K562 (cell line): ENCODE data around the gene TAF10. TPM values are rescaled to one million over a fixed set of nuclear protein-coding genes. Genes with fewer than 3 reads are reported as not detected.

Source experiments
- CBX2 ChIP-seq: fragments of 200-600 bp; sonication (generic); IDR thresholded peaks from one replicate; pipeline ENCODE4 v1.6.1; 2012; ENCODE audit warnings: mild to moderate bottlenecking, low read length, inconsistent platforms; ENCODE audit not compliant: insufficient read depth, poor library complexity, severe bottlenecking
- CREB1 ChIP-seq, 2 experiments: sonication (generic) in 1 of 2; formaldehyde crosslinking in 1 of 2; IDR thresholded peaks; 2 replicates each; pipeline versions ENCODE4 v1.6.1 to v1.8.0; 2012 to 2022; ENCODE audit warnings: inconsistent platforms in 1 of 2, mild to moderate bottlenecking in 1 of 2, missing genetic modification reagents in 1 of 2, moderate library complexity in 1 of 2
- EZH2 ChIP-seq: IDR thresholded peaks from 2 replicates; pipeline ENCODE4 v1.6.1; 2012; ENCODE audit warnings: low read depth, mild to moderate bottlenecking, inconsistent platforms, low read length, borderline replicate concordance
- FOXK1 ChIP-seq: sonication (generic); formaldehyde crosslinking; IDR thresholded peaks from 2 replicates; pipeline ENCODE4 v1.8.0; 2022; ENCODE audit warnings: missing genetic modification reagents, mild to moderate bottlenecking, borderline replicate concordance
- FOXK2 ChIP-seq, 2 experiments: fragments of 450-650 bp; IDR thresholded peaks in 1 of 2; conservative IDR thresholded peaks in 1 of 2; 2 replicates each; pipeline ENCODE4 v1.6.1; 2016; ENCODE audit warnings: low read depth in 2 of 2, mild to moderate bottlenecking in 1 of 2
- GMEB1 ChIP-seq: fragments of 250-450 bp; sonication (Bioruptor Pico); IDR thresholded peaks from 2 replicates; pipeline ENCODE4 v1.4.0; 2020; ENCODE audit warnings: mild to moderate bottlenecking
- NCOA1 ChIP-seq: fragments of 450-650 bp; IDR thresholded peaks from 2 replicates; pipeline ENCODE4 v1.6.1; 2016; ENCODE audit warnings: low read depth
- NFE2L1 ChIP-seq: fragments of 450-650 bp; IDR thresholded peaks from 2 replicates; pipeline ENCODE4 v1.6.1; 2016; ENCODE audit warnings: missing genetic modification characterization, low read depth, mild to moderate bottlenecking, missing compliant biosample characterization, moderate library complexity, borderline replicate concordance
- PHTF2 ChIP-seq: fragments of 250-450 bp; sonication (Bioruptor Pico); IDR thresholded peaks from 2 replicates; pipeline ENCODE4 v1.5.0; 2021; ENCODE audit warnings: mild to moderate bottlenecking
- RAD21 ChIP-seq, 2 experiments: fragments of 250-450 bp in 1 of 2; fragments of 450-650 bp in 1 of 2; sonication (Bioruptor Pico) in 1 of 2; formaldehyde crosslinking in 1 of 2; IDR thresholded peaks in 1 of 2; conservative IDR thresholded peaks in 1 of 2; 2 replicates each; pipeline versions ENCODE4 v1.4.0 to v1.8.0; 2020 to 2022; ENCODE audit warnings: mild to moderate bottlenecking in 2 of 2, moderate library complexity in 1 of 2
- RAD51 ChIP-seq: fragments of 450-650 bp; IDR thresholded peaks from 2 replicates; pipeline ENCODE4 v1.7.1; 2016; ENCODE audit warnings: low read depth, mild to moderate bottlenecking, borderline replicate concordance
- RFX5 ChIP-seq: IDR thresholded peaks from 2 replicates; pipeline ENCODE4 v1.6.1; 2011; ENCODE audit warnings: low read depth, mild to moderate bottlenecking, improper control_type of control experiment, low read length
- SMARCA4 ChIP-seq: fragments of 450-650 bp; IDR thresholded peaks from 2 replicates; pipeline ENCODE4 v1.6.1; 2016
- SMARCA5 ChIP-seq: fragments of 450-650 bp; IDR thresholded peaks from 2 replicates; pipeline ENCODE4 v1.6.1; 2016
- SREBF1 ChIP-seq: fragments of 150-350 bp; IDR thresholded peaks from 2 replicates; pipeline ENCODE4 v1.6.1; 2014; ENCODE audit warnings: antibody characterized with exemption, low read depth, low read length, borderline replicate concordance
- ZBTB17 ChIP-seq: fragments of 450-650 bp; formaldehyde crosslinking; IDR thresholded peaks from 2 replicates; pipeline ENCODE4 v1.4.0; 2020; ENCODE audit warnings: mild to moderate bottlenecking
- ZNF143 ChIP-seq: sonication (generic); formaldehyde crosslinking; IDR thresholded peaks from 2 replicates; pipeline ENCODE4 v1.9.0; 2022; ENCODE audit warnings: mild to moderate bottlenecking, missing genetic modification reagents
- ZNF764 ChIP-seq: fragments of 250-450 bp; sonication (Bioruptor Pico); IDR thresholded peaks from 2 replicates; pipeline ENCODE4 v1.4.0; 2020; ENCODE audit warnings: low read depth, mild to moderate bottlenecking, moderate library complexity
- polyA plus RNA-seq, 8 experiments: library from polyadenylated mRNA; depleted of rRNA in 4 of 8; stranded (reverse) in 5 of 8; unstranded in 3 of 8; fragments of >200 nt; fragmentation: Nextera tagmentation in 2 of 8; fragmentation: Illumina TruSeq in 1 of 8; extraction: Ambion mirVana in 2 of 8; extraction: Trizol in 1 of 8; gene quantifications; 2 replicates each; pipeline versions ENCODE4 v1.2.1 to v1.2.3, GENCODE V29; 2011 to 2014; ENCODE audit warnings: inconsistent platforms in 1 of 8, missing spikeins in 1 of 8
- total RNA-seq, 7 experiments: library from RNA; depleted of rRNA in 6 of 7; stranded (reverse); fragments of >200 nt in 6 of 7; fragmentation: Illumina TruSeq in 2 of 7; extraction: Trizol in 2 of 7; gene quantifications; 2 replicates each; pipeline versions ENCODE4 v1.2.1 to v1.2.3, GENCODE V29; 2011 to 2021; ENCODE audit warnings: low replicate concordance in 1 of 7
- TF ChIP-seq, protein P1 (sequence below), 2 experiments: fragments of 200-800 bp in 1 of 2; sonication (Bioruptor generic) in 1 of 2; sonication (generic) in 1 of 2; formaldehyde crosslinking in 1 of 2; IDR thresholded peaks in 1 of 2; conservative IDR thresholded peaks in 1 of 2; 2 replicates each; pipeline versions ENCODE4 v1.5.0 to v1.6.1; 2016 to 2020; ENCODE audit warnings: missing compliant biosample characterization in 1 of 2, missing genetic modification characterization in 1 of 2, missing genetic modification reagents in 1 of 2
- TF ChIP-seq, protein P2 (sequence below): fragments of 200-800 bp; sonication (Bioruptor generic); IDR thresholded peaks from 2 replicates; pipeline ENCODE4 v1.6.1; 2017; ENCODE audit warnings: missing genetic modification characterization, missing compliant biosample characterization
- TF ChIP-seq, protein P3 (sequence below): fragments of 450-650 bp; formaldehyde crosslinking; IDR thresholded peaks from 2 replicates; pipeline ENCODE4 v1.4.0; 2022; ENCODE audit warnings: mild to moderate bottlenecking, moderate library complexity

TAF10 gene
- total and polyA plus RNA-seq, 9 of the 15 experiments (the other 6 are each of a cell fraction or from before 2014, with no cell fraction given) = 19.5 to 197 (median 121) TPM

DNA sequence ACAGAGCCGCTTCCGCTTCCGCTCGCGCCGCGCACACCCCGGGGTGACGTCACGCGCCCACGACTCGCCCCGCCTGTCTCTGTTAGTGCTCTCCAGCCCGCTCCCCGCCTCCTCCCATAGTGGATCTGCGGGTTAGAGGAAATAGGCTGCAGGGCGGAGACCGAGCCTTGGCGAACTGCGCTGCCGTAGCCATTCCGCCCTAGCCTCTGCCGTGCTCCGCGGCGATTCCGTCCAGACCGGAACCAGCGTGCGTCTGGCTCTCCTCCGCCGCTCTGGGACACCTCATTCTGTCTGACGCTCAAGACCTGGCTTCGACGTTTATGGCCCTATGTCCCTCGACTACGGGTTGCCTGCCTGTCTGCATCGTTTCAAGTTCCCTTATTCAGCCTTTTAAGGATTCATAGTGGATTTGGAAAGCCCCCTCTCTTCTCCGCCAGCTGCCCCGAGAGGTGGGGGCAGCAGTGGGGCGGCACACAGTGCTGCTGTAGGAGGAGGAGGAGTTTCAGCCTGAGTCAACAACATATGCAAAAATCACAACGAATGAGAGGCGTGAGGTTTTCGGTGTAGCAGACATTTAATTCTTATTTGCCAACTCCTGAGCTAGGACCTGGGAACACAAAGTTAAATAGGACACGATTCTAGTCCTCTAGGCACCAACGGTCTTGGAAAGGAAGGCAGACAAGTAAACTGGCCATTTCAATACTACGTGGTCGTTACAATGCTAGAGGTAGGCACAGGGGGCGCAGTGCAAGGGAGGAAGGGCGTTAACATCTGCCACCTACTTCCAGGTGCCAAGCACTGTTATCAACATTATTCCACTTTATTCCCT, at the start of gene TAF10 (continued):
- TF ChIP-seq, protein P1, sequence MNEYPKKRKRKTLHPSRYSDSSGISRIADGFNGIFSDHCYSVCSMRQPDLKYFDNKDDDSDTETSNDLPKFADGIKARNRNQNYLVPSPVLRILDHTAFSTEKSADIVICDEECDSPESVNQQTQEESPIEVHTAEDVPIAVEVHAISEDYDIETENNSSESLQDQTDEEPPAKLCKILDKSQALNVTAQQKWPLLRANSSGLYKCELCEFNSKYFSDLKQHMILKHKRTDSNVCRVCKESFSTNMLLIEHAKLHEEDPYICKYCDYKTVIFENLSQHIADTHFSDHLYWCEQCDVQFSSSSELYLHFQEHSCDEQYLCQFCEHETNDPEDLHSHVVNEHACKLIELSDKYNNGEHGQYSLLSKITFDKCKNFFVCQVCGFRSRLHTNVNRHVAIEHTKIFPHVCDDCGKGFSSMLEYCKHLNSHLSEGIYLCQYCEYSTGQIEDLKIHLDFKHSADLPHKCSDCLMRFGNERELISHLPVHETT (CRISPR knock-in tag; conservative IDR thresholded peaks at IDR 0.05 in 1 of 2, IDR thresholded peaks at IDR 0.05 in 1 of 2) = peak in 1 of 2 experiments; percentile 91; a peak in 2 of 4 replicates
- TF ChIP-seq, protein P2, sequence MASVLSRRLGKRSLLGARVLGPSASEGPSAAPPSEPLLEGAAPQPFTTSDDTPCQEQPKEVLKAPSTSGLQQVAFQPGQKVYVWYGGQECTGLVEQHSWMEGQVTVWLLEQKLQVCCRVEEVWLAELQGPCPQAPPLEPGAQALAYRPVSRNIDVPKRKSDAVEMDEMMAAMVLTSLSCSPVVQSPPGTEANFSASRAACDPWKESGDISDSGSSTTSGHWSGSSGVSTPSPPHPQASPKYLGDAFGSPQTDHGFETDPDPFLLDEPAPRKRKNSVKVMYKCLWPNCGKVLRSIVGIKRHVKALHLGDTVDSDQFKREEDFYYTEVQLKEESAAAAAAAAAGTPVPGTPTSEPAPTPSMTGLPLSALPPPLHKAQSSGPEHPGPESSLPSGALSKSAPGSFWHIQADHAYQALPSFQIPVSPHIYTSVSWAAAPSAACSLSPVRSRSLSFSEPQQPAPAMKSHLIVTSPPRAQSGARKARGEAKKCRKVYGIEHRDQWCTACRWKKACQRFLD (CRISPR knock-in tag) = no peak; the same call in 1 of the 2 replicates
- TF ChIP-seq PHTF2 (CRISPR knock-in tag) = peak; percentile 72; the same call in 1 of the 2 replicates
- peak; percentile 52; the same call in 1 of the 2 replicates for TF ChIP-seq GMEB1 (CRISPR knock-in tag)
- TF ChIP-seq SMARCA4 = peak; percentile 53
- peak; percentile 82 for TF ChIP-seq FOXK1
- TF ChIP-seq FOXK2 (conservative IDR thresholded peaks at IDR 0.05 in 1 of 2, IDR thresholded peaks at IDR 0.05 in 1 of 2; ENCODE audit: low read depth in 2 of 2) = peak in 1 of 2 experiments; percentile 53; a peak in 3 of 4 replicates
- TF ChIP-seq ZNF143 (CRISPR knock-in tag) = 0 out of 2 replicates have a peak, but pooled peaks have one; percentile 47
- TF ChIP-seq RAD21 (CRISPR knock-in tag; conservative IDR thresholded peaks at IDR 0.05 in 1 of 2, IDR thresholded peaks at IDR 0.05 in 1 of 2) = peak; percentile 24 to 30; a peak in 3 of 4 replicates
- TF ChIP-seq, protein P3, sequence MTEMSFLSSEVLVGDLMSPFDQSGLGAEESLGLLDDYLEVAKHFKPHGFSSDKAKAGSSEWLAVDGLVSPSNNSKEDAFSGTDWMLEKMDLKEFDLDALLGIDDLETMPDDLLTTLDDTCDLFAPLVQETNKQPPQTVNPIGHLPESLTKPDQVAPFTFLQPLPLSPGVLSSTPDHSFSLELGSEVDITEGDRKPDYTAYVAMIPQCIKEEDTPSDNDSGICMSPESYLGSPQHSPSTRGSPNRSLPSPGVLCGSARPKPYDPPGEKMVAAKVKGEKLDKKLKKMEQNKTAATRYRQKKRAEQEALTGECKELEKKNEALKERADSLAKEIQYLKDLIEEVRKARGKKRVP (CRISPR knock-in tag) = peak; percentile 62
- peak; percentile 89 for TF ChIP-seq ZBTB17
- peak; percentile 90 for TF ChIP-seq CREB1 (IDR thresholded peaks at IDR 0.05)
- peak; percentile 91 for TF ChIP-seq CREB1 (CRISPR knock-in tag; IDR thresholded peaks at IDR 0.05)
- no peak for TF ChIP-seq NFE2L1 (tag)
- peak; percentile 33; the same call in 1 of the 2 replicates for TF ChIP-seq RFX5
- TF ChIP-seq CBX2 = no peak
- TF ChIP-seq SREBF1 = no peak
- no peak for TF ChIP-seq RAD51
- no peak for TF ChIP-seq ZNF764
- peak; percentile 58; the same call in 1 of the 2 replicates for TF ChIP-seq NCOA1
- peak; percentile 53; the same call in 1 of the 2 replicates for TF ChIP-seq SMARCA5
- no peak for TF ChIP-seq EZH2
